Brain microvascular endothelial cell (primary cell): Measurements from ENCODE around the gene NFAM1.

Experiments used
- DNase-seq: peaks from one replicate; pipeline ENCODE4 v3.0.0-alpha.2; 2020
- H3K27ac ChIP-seq: fragments of 250-450 bp; sonication (Bioruptor Pico); 2 replicates; pipeline ENCODE4 v1.5.1; 2020; ENCODE audit warnings: mild to moderate bottlenecking, moderate library complexity
- H3K27me3 ChIP-seq: fragments of 250-450 bp; sonication (Bioruptor Pico); replicated peaks from 2 replicates; pipeline ENCODE4 v1.5.1; 2020; ENCODE audit warnings: mild to moderate bottlenecking
- H3K36me3 ChIP-seq: fragments of 250-450 bp; sonication (Bioruptor Pico); replicated peaks from 2 replicates; pipeline ENCODE4 v1.5.1; 2020; ENCODE audit warnings: mild to moderate bottlenecking
- H3K4me3 ChIP-seq: 2 replicates; pipeline ENCODE4 v1.5.1; 2011; ENCODE audit warnings: low read depth, mild to moderate bottlenecking, control low read depth, low read length, moderate library complexity
- CTCF ChIP-seq: IDR thresholded peaks from 2 replicates; pipeline ENCODE4 v1.5.1; 2011; ENCODE audit warnings: low read depth, mild to moderate bottlenecking, moderate library complexity, low read length, control low read depth, inconsistent platforms; ENCODE audit errors: missing control alignments
- in situ Hi-C: cut with HindIII; loops from 2 replicates; pipeline ENCODE4 v1.10.0; 2017; ENCODE audit warnings: low sequenced_read_pairs, low pct_ligation_motif_present

NFAM1 gene

DNA sequence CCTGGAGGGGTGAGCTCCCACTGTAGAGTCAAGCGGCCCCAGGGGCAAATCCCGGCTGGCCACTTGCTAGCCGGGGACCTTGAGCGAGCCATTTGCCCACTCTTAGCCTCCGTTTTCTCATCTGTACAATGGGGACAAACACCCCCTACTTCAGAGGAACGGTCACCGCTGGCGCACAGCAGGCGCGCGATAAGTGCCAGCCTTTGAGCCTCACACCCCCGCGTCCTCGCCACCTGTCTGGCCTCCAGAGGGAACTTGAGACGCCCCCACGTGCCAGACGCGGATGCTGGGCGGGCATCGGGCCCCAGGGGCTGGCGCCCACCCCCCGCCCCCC is 89.1 kb downstream of the NFAM1 start:
- TF ChIP-seq CTCF = no peak
- in situ Hi-C loops = no loop called here
- H3K27me3 ChIP-seq = peaks cover 6% of the 10 kb centered on the region
- H3K27ac ChIP-seq = no peak overlapping the region
- H3K36me3 ChIP-seq = no peaks in the 10 kb centered on the region
- DNase-seq = no peak
- peak overlapping the region; percentile 12 for H3K4me3 ChIP-seq

GRCh38 chr22:42342426-42343120 is 89.6 kb downstream of the NFAM1 start:
- TF ChIP-seq CTCF = no peak
- no peak for DNase-seq
- H3K27ac ChIP-seq = no peak overlapping the region
- H3K27me3 ChIP-seq = peaks cover 6% of the 10 kb centered on the region
- no peaks in the 10 kb centered on the region for H3K36me3 ChIP-seq
- in situ Hi-C loops = no loop called here
- no peak overlapping the region for H3K4me3 ChIP-seq

DNA sequence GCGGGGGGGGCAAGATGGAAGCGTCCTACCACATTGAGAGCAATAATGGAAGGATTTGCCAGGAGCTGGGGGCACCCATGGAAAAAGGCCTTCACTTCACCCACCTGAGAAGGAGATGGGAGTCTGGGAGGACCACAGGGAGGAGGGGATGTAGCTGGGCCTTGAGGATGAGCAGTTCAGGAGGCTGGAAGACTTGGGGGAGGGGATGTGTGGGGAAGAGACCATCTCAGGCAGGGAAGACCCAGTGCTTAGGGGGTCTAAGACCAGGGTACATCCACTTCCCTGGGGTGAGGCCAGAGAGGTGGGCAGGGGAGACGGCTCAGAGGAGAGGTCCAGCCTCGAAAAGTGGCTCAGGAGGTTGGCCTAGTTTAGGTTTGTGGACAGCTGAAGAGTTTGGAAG is 90.4 kb downstream of the NFAM1 start:
- H3K36me3 ChIP-seq = no peaks in the 10 kb centered on the region
- no peak for TF ChIP-seq CTCF
- H3K27ac ChIP-seq = no peak overlapping the region
- H3K27me3 ChIP-seq = peaks cover 6% of the 10 kb centered on the region
- in situ Hi-C loops = no loop called here
- DNase-seq = no peak
- no peak overlapping the region for H3K4me3 ChIP-seq

DNA sequence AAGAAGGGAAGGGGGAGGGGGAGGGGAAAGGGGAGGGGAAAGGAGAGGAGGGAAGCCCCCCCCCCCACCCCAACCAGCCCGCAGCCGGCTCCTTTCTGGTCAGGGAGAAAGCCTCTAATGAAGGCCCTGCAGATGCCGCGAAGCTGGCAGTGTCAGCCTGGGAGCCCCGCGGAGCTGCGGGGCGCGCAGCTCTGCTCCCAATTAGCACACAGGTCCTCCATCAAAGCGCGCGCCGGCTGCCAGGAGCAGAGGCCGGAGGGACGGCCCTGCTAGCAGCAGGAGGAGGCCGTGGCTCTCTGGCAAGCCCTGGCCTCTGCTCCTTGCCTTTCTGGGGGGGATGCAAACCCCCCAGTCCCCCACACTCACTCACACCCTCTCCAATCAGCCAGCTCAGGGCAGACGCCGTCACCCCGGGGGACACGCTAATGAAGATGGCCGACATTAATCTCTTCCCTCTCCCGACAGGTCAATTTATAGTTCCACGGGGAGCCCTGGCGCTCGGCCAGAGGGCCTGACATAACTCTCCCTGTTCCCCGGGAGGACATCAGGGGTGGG is 91.3 kb downstream of the NFAM1 start:
- TF ChIP-seq CTCF = no peak
- Histone ChIP-seq H3K27ac (no peak overlapping the region), H3K36me3 (no peaks in the 10 kb centered on the region), H3K27me3 (peaks cover 6% of the 10 kb centered on the region), H3K4me3 (no peak overlapping the region)
- DNase-seq = no peak
- in situ Hi-C loops = no loop called here

DNA sequence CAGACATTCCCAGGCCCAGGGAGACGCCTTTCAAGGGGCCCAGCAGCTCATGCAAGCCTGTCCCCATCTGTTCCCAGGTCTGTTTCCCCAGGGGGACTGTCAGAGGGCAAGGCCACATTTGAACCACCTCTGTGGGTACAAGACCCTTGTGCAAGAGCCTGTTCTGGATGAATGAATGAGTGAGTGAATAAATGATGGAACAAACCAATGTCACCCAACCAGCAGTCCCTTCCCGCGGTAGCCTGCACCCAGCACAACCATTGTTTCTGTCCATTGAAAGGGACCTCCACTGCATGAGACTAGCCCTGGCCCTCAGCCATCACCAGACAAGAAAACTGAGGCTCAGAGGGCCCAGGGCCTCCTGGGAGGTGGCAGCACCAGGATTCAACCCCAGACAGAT is 92.1 kb downstream of the NFAM1 start:
- no peak overlapping the region for H3K4me3 ChIP-seq
- peaks cover 6% of the 10 kb centered on the region for H3K27me3 ChIP-seq
- in situ Hi-C loops = no loop called here
- H3K36me3 ChIP-seq = no peaks in the 10 kb centered on the region
- DNase-seq = no peak
- no peak for TF ChIP-seq CTCF
- H3K27ac ChIP-seq = no peak overlapping the region

GRCh38 chr22:42338479-42338878 is 93.7 kb downstream of the NFAM1 start:
- Histone ChIP-seq H3K36me3 (no peaks in the 10 kb centered on the region), H3K27ac (no peak overlapping the region), H3K4me3 (no peak overlapping the region), H3K27me3 (peaks cover 6% of the 10 kb centered on the region)
- in situ Hi-C loops = no loop called here
- DNase-seq = no peak
- no peak for TF ChIP-seq CTCF
